Measurements from ENCODE around the gene ZFAND4. TPM values are rescaled to one million over a fixed set of nuclear protein-coding genes. Genes with fewer than 3 reads are reported as not detected.
A peak's percentile ranks its signal among the peaks of the same experiment; 100 is the strongest.

Gene ZFAND4
- total and polyA plus RNA-seq, 9 of the 15 experiments (the other 6 are each of a cell fraction or from before 2014, with no cell fraction given): 0.42 to 3.0 (median 1.5) TPM

GRCh38 chr10:45594276-45595157, 78.1 kb downstream of the ZFAND4 start (continued):
- TF ChIP-seq ARID3A (IDR thresholded peaks at IDR 0.05; ENCODE audit: borderline replicate concordance, low read depth, low read length) (no peak), HLTF (IDR thresholded peaks at IDR 0.05) (0 out of 2 replicates have a peak, but pooled peaks have one; percentile 29), CBFA2T2 (conservative IDR thresholded peaks at IDR 0.05) (peak; percentile 99), FOXP1 (CRISPR knock-in tag; IDR thresholded peaks at IDR 0.05) (peak; percentile 99), GABPA (tag; conservative IDR thresholded peaks at IDR 0.05; ENCODE audit: low read depth) (peak; percentile 47; the same call in 1 of the 2 replicates), FOXK2 (conservative IDR thresholded peaks at IDR 0.05 in 1 of 2, IDR thresholded peaks at IDR 0.05 in 1 of 2; ENCODE audit: low read depth in 2 of 2) (peak; percentile 99 to 100), VEZF1 (CRISPR knock-in tag; IDR thresholded peaks at IDR 0.05) (peak; percentile 93), MAX (CRISPR knock-in tag; IDR thresholded peaks at IDR 0.05) (peak; percentile 98), ZNF263 (CRISPR knock-in tag; IDR thresholded peaks at IDR 0.05; ENCODE audit: borderline replicate concordance) (peak; percentile 40; the same call in 1 of the 2 replicates), KDM2B (CRISPR knock-in tag; IDR thresholded peaks at IDR 0.05) (0 out of 2 replicates have a peak, but pooled peaks have one; percentile 4), ATF3 (IDR thresholded peaks at IDR 0.05) (peak; percentile 66), ATF3 (CRISPR knock-in tag; conservative IDR thresholded peaks at IDR 0.05) (peak; percentile 23; the same call in 1 of the 2 replicates), HMGN3 (IDR thresholded peaks at IDR 0.05; ENCODE audit: borderline replicate concordance, extremely low read depth, insufficient read length, low read depth, low read length) (peak; percentile 89), CHD2 (IDR thresholded peaks at IDR 0.05; ENCODE audit: low read depth, low read length) (peak; percentile 51; the same call in 1 of the 2 replicates), BHLHE40 (IDR thresholded peaks at IDR 0.05; ENCODE audit: low read length) (peak; percentile 98), TAF9B (IDR thresholded peaks at IDR 0.05; ENCODE audit: partially characterized antibody) (peak; percentile 48), RFX1 (IDR thresholded peaks at IDR 0.05) (peak; percentile 95), NFRKB (IDR thresholded peaks at IDR 0.05; ENCODE audit: low read depth) (0 out of 2 replicates have a peak, but pooled peaks have one; percentile 15), CREB5 (CRISPR knock-in tag; IDR thresholded peaks at IDR 0.05) (no peak)
